PC-9 (cell line): ENCODE data around the gene ARHGAP6. TPM values are rescaled to one million over a fixed set of nuclear protein-coding genes. Genes with fewer than 3 reads are reported as not detected.

Source experiments
- BruUV-seq: library from RNA; stranded (reverse); fragments of 400-500 nt; replicated peaks from 2 replicates; lab custom pipeline; 2021; lab: Mats Ljungman, UMichigan
- CTCF ChIA-PET: fragments of 300-600 bp; sonication (Branson Sonifier 250); formaldehyde crosslinking; loops from one replicate; lab custom pipeline; 2022; ENCODE audit warnings: antibody characterized with exemption; lab: Charles Lee
- POLR2A ChIA-PET: fragments of 300-600 bp; sonication (Branson Sonifier 250); formaldehyde crosslinking; loops from one replicate; lab custom pipeline; 2022; ENCODE audit warnings: antibody characterized with exemption; ENCODE audit not compliant: unreplicated experiment; lab: Charles Lee
- DNase-seq, 2 experiments: peaks; one replicate each; pipeline versions ENCODE4 v3.0.0 to v3.0.0-alpha.2; 2015 to 2022; ENCODE audit warnings: mixed read lengths in 1 of 2
- H2AFZ ChIP-seq: fragments of 200-600 bp; sonication (generic); 2 replicates; pipeline ENCODE4 v1.8.1; 2017; ENCODE audit warnings: antibody characterized with exemption
- H3F3A ChIP-seq: fragments of 200-600 bp; sonication (generic); 2 replicates; pipeline ENCODE4 v1.8.1; 2017; ENCODE audit warnings: antibody characterized with exemption, mild to moderate bottlenecking, low read depth; ENCODE audit not compliant: insufficient read depth
- H3K27ac ChIP-seq: fragments of 200-600 bp; sonication (generic); 2 replicates; pipeline ENCODE4 v1.6.1; 2016; ENCODE audit warnings: mixed run types
- H3K27me3 ChIP-seq: fragments of 200-600 bp; sonication (generic); 2 replicates; pipeline ENCODE4 v1.6.1; 2016; ENCODE audit warnings: low read depth, mixed run types; ENCODE audit not compliant: insufficient read depth
- H3K36me3 ChIP-seq: fragments of 200-600 bp; sonication (generic); 2 replicates; pipeline ENCODE4 v1.6.1; 2016; ENCODE audit warnings: low read depth, mixed run types
- H3K4me1 ChIP-seq: fragments of 200-600 bp; sonication (generic); replicated peaks from 2 replicates; pipeline ENCODE4 v1.6.1; 2016; ENCODE audit warnings: mixed run types; ENCODE audit not compliant: insufficient read depth
- H3K4me2 ChIP-seq: fragments of 200-600 bp; sonication (generic); 2 replicates; pipeline ENCODE4 v1.6.1; 2017; ENCODE audit warnings: mixed run types
- H3K4me3 ChIP-seq: fragments of 200-600 bp; sonication (generic); 2 replicates; pipeline ENCODE4 v1.6.1; 2016; ENCODE audit warnings: mixed run types
- H3K79me2 ChIP-seq: fragments of 200-600 bp; sonication (generic); 2 replicates; pipeline ENCODE4 v1.6.1; 2017; ENCODE audit warnings: low read depth, mixed run types
- H3K9me2 ChIP-seq: fragments of 200-600 bp; sonication (generic); 2 replicates; pipeline ENCODE4 v1.8.1; 2017; ENCODE audit warnings: mild to moderate bottlenecking; ENCODE audit not compliant: insufficient read depth
- H3K9me3 ChIP-seq: fragments of 200-600 bp; sonication (generic); 2 replicates; pipeline ENCODE4 v1.8.1; 2016; ENCODE audit warnings: low read depth; ENCODE audit not compliant: insufficient read depth
- H4K20me1 ChIP-seq: fragments of 200-600 bp; sonication (generic); 2 replicates; pipeline ENCODE4 v1.8.1; 2017; ENCODE audit not compliant: insufficient read depth
- EZH2 ChIP-seq: fragments of 200-600 bp; sonication (generic); IDR thresholded peaks from 2 replicates; pipeline ENCODE4 v1.8.0; 2017; ENCODE audit warnings: antibody characterized with exemption, low read depth
- intact Hi-C: fragments of 100-400 bp; cut with micrococcal nuclease; formaldehyde crosslinking; loops from one replicate; pipeline ENCODE4 v1.10.0; 2022; ENCODE audit not compliant: unreplicated experiment
- total RNA-seq: library from RNA; stranded (reverse); gene quantifications from 2 replicates; pipeline ENCODE4 v1.2.3, GENCODE V29; 2021
- TF ChIP-seq, protein P1 (sequence below): fragments of 200-600 bp; sonication (generic); conservative IDR thresholded peaks from 2 replicates; pipeline ENCODE4 v1.6.1; 2017; ENCODE audit warnings: mixed run types, antibody characterized with exemption, mild to moderate bottlenecking, moderate library complexity

Gene ARHGAP6
- total RNA-seq, 1 experiment from 2014 or later, result not detected

DNA sequence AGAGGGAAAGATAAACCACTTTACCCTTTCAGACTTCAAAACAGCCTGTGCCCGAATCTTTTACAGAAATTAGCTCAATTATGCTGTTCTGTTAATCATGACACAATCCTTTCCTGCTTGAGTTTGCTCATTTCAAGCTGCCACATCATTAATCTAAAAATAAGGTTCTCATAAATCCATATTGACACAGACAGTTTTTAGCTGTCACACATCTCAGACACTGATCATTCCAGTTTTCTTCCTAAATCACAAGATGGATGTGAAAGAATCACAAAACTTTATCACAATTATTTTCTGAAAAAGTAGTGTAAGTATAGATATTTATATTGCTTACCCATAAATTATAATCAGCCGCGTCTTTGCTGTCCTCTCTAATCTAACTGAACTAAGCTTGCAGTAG lies 400.4 kb downstream of the ARHGAP6 start:
- Histone ChIP-seq H3K79me2 (no peaks in the 10 kb centered on the region), H3K9me3 (no peaks in the 10 kb centered on the region), H3K27me3 (no peaks in the 10 kb centered on the region; the same call in 1 of the 2 replicates), H2AFZ (no peak overlapping the region), H3K9me2 (no peaks in the 10 kb centered on the region), H3K27ac (no peak overlapping the region), H4K20me1 (no peaks in the 10 kb centered on the region), H3K4me2 (no peak overlapping the region), H3K4me1 (no peaks in the 10 kb centered on the region), H3K36me3 (no peaks in the 10 kb centered on the region), H3K4me3 (no peak overlapping the region), H3F3A (no peaks in the 10 kb centered on the region)
- ChIA-PET CTCF (no interaction called here), POLR2A (no interaction called here)
- TF ChIP-seq, protein P1, sequence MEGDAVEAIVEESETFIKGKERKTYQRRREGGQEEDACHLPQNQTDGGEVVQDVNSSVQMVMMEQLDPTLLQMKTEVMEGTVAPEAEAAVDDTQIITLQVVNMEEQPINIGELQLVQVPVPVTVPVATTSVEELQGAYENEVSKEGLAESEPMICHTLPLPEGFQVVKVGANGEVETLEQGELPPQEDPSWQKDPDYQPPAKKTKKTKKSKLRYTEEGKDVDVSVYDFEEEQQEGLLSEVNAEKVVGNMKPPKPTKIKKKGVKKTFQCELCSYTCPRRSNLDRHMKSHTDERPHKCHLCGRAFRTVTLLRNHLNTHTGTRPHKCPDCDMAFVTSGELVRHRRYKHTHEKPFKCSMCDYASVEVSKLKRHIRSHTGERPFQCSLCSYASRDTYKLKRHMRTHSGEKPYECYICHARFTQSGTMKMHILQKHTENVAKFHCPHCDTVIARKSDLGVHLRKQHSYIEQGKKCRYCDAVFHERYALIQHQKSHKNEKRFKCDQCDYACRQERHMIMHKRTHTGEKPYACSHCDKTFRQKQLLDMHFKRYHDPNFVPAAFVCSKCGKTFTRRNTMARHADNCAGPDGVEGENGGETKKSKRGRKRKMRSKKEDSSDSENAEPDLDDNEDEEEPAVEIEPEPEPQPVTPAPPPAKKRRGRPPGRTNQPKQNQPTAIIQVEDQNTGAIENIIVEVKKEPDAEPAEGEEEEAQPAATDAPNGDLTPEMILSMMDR, result no peak
- no peak for TF ChIP-seq EZH2
- no TSS peak for BruUV-seq
- DNase-seq, result no peak
- intact Hi-C loops, result no loop called here

DNA sequence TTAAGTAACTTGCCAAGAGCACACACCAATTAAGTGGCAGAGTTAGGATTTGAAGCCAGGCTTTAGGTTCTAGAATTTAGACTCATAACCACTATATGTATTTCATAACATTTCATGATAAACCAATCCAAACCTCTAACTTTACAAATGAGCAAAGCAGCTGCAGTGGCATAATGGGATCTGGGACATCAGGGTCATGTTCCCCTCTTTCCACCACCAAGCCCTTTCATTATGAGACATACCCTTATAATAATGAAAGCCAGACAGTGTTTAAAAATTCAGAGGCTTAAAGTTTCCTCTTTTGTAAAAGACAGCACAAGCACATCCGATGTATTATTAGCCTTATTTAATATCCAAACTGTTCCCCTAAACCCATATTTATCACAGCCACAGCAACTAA lies 400.8 kb downstream of the ARHGAP6 start:
- H3K27me3 ChIP-seq, result no peaks in the 10 kb centered on the region; the same call in 1 of the 2 replicates
- no peaks in the 10 kb centered on the region for H3K9me3 ChIP-seq
- H3K4me1 ChIP-seq, result no peaks in the 10 kb centered on the region
- no peaks in the 10 kb centered on the region for H3K36me3 ChIP-seq
- ChIA-PET POLR2A (no interaction called here), CTCF (no interaction called here)
- intact Hi-C loops, result no loop called here
- H4K20me1 ChIP-seq, result no peaks in the 10 kb centered on the region
- DNase-seq, result no peak
- H2AFZ ChIP-seq, result no peak overlapping the region
- no peaks in the 10 kb centered on the region for H3K79me2 ChIP-seq
- no TSS peak for BruUV-seq
- no peaks in the 10 kb centered on the region for H3K9me2 ChIP-seq
- H3K27ac ChIP-seq, result no peak overlapping the region
- H3F3A ChIP-seq, result no peaks in the 10 kb centered on the region
- H3K4me3 ChIP-seq, result no peak overlapping the region
- TF ChIP-seq EZH2, result no peak
- TF ChIP-seq, protein P1, result no peak
- H3K4me2 ChIP-seq, result no peak overlapping the region

DNA sequence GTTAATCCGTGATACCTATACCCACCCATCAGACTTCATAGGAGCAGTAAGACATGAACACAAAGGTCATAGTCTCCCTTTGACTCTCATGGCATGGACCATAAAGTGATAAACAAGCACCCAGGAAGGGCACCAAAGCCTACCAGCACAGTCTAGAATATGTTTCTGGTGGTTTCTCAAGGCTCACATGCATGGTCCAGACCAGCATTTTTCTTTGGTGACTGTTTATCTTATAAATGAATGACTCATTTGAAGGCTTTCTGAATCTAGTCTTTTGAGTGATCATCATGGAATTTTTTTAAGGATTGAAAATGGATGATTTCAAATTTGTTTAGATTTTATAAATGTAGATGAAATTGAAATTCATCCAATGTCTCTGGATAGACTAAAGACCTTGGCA lies 404.5 kb downstream of the ARHGAP6 start:
- ChIA-PET POLR2A (no interaction called here), CTCF (no interaction called here)
- H3K4me2 ChIP-seq, result no peak overlapping the region
- intact Hi-C loops, result no loop called here
- no peak for TF ChIP-seq EZH2
- TF ChIP-seq, protein P1, result no peak
- no peak overlapping the region for H3K27ac ChIP-seq
- no peak overlapping the region for H2AFZ ChIP-seq
- no peaks in the 10 kb centered on the region for H3K79me2 ChIP-seq
- H3K27me3 ChIP-seq, result no peaks in the 10 kb centered on the region
- no peaks in the 10 kb centered on the region for H3K4me1 ChIP-seq
- BruUV-seq, result no TSS peak
- H3F3A ChIP-seq, result no peaks in the 10 kb centered on the region
- no peak for DNase-seq
- H3K36me3 ChIP-seq, result no peaks in the 10 kb centered on the region
- no peaks in the 10 kb centered on the region for H4K20me1 ChIP-seq
- no peak overlapping the region for H3K4me3 ChIP-seq
- no peaks in the 10 kb centered on the region for H3K9me2 ChIP-seq
- no peaks in the 10 kb centered on the region for H3K9me3 ChIP-seq
